Osteocyte (in vitro differentiated cells): Measurements from ENCODE around the gene SMU1. TPM values are rescaled to one million over a fixed set of nuclear protein-coding genes. Genes with fewer than 3 reads are reported as not detected.
A peak's percentile ranks its signal among the peaks of the same experiment; 100 is the strongest.

Experiments
- DNase-seq: peaks from one replicate; pipeline ENCODE4 v3.0.0; 2021; ENCODE audit warnings: mixed read lengths; ENCODE audit not compliant: unreplicated experiment; ENCODE audit errors: extremely low spot score
- H3K27ac Mint-ChIP-seq: one replicate; pipeline ENCODE4 v1.8.0; 2021; ENCODE audit warnings: mild to moderate bottlenecking, mixed read lengths; ENCODE audit not compliant: unreplicated experiment
- H3K27me3 Mint-ChIP-seq: one replicate; pipeline ENCODE4 v1.8.0; 2021; ENCODE audit warnings: mixed read lengths; ENCODE audit not compliant: unreplicated experiment
- H3K36me3 Mint-ChIP-seq: one replicate; pipeline ENCODE4 v1.8.0; 2021; ENCODE audit warnings: mixed read lengths; ENCODE audit not compliant: unreplicated experiment
- H3K4me1 Mint-ChIP-seq: one replicate; pipeline ENCODE4 v1.8.0; 2021; ENCODE audit warnings: mixed read lengths; ENCODE audit not compliant: unreplicated experiment
- H3K4me3 Mint-ChIP-seq: one replicate; pipeline ENCODE4 v1.8.0; 2021; ENCODE audit warnings: mild to moderate bottlenecking, moderate library complexity, mixed read lengths; ENCODE audit not compliant: unreplicated experiment
- H3K9me3 Mint-ChIP-seq: one replicate; pipeline ENCODE4 v1.8.0; 2021; ENCODE audit warnings: mixed read lengths; ENCODE audit not compliant: unreplicated experiment
- long read RNA-seq: library from polyadenylated mRNA; unstranded; transcript quantifications from one replicate; pipeline ENCODE4 v2.0.0, GENCODE V29; 2021
- total RNA-seq: library from RNA; stranded (reverse); gene quantifications from 2 replicates; pipeline ENCODE4 v1.2.1, GENCODE V29; 2021
- TF ChIP-seq, protein P1 (sequence below): fragments of 200-600 bp; sonication (generic); IDR thresholded peaks from 2 replicates; pipeline ENCODE4 v1.5.0; 2021; ENCODE audit warnings: antibody characterized with exemption, mild to moderate bottlenecking, moderate library complexity

The SMU1 gene
- total RNA-seq, result 22.4 and 23.0 TPM in 2 replicates
- long read RNA-seq, full-length matches to known transcripts, result 248 of 313 reads
- long read RNA-seq, partial matches to known transcripts, result 44 of 313 reads
- long read RNA-seq, other reads (novel, unspliced or antisense), result 21 of 313 reads

DNA sequence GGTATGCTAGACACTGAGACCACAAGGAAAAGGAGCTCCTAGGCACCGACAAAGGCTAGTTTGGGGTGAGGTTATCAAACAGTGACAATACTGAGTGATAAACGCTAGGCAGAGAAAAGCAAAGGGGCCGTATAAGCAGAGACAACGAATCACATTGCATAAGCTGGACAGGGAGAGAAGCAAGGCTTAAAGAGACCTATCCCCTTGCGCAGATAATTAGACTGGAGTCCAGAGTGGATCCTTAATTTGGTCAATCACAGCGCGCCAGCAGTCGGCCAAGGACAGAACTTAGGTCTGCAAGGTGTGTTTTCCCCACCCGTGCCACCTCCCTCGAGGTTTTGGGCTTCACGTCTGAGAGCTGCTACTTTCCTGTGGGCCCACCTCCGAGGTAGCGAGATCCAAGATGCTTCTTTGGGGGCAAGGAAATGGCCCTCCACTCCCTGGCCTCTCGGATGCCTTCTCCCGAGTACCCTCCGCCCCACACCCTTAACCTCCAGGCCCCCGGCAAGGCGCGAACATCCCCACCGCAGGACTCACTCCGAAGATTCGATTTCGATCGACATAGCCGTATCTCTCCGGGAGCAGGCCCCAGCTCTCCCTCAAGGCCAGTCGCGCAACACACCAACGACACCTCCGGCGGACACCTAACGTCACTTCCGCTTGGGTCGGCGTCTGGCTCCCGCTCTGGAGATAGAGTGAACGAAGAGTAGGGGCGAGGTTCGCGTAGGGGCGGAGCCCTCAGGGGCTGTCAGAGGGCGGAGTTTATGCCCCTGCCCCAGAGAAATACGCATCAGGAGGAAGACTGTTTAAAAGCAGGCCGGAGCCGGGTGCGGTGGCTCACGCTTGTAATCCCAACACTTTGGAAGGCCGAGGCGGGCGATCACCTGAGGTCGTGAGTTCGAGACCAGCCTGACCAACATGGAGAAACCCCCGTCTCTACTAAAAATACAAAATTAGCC, at the start of gene SMU1:
Gene SMU1 (minus strand): TSS at position 629 of the 959 bp plus-strand sequence. CDS start 66 bp downstream, at position 563.
- TF ChIP-seq, protein P1, sequence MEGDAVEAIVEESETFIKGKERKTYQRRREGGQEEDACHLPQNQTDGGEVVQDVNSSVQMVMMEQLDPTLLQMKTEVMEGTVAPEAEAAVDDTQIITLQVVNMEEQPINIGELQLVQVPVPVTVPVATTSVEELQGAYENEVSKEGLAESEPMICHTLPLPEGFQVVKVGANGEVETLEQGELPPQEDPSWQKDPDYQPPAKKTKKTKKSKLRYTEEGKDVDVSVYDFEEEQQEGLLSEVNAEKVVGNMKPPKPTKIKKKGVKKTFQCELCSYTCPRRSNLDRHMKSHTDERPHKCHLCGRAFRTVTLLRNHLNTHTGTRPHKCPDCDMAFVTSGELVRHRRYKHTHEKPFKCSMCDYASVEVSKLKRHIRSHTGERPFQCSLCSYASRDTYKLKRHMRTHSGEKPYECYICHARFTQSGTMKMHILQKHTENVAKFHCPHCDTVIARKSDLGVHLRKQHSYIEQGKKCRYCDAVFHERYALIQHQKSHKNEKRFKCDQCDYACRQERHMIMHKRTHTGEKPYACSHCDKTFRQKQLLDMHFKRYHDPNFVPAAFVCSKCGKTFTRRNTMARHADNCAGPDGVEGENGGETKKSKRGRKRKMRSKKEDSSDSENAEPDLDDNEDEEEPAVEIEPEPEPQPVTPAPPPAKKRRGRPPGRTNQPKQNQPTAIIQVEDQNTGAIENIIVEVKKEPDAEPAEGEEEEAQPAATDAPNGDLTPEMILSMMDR, result no peak

DNA sequence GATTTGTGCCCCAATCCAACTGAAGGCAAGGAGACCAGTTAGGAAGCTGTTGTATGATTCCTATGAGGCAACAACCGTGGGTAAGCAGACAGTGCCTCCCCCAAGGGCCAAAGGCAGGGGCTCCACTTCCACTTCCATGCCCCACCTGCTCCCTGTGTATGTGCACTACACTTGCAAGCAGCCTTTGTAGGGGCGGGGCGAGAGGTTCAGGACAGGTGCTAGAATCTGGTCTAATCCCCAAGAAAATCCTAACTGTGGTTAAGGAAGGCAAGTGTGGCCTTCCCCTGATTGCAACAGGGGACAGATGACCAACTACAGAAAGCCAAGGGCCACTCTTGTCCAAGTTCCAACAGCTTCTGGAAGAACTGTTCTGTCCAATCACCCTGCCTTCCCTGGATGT, 49.0 kb upstream of the SMU1 start:
- H3K27me3 Mint-ChIP-seq, result no peaks in the 10 kb centered on the region
- no peak overlapping the region for H3K4me3 Mint-ChIP-seq
- peaks cover 20% of the 10 kb centered on the region for H3K4me1 Mint-ChIP-seq
- H3K9me3 Mint-ChIP-seq, result no peaks in the 10 kb centered on the region
- DNase-seq, result no peak
- H3K36me3 Mint-ChIP-seq, result peaks cover 17% of the 10 kb centered on the region
- TF ChIP-seq, protein P1, result no peak
- H3K27ac Mint-ChIP-seq, result no peak overlapping the region

More for the DNA sequence above, at the start of gene SMU1:
- Mint-ChIP-seq H3K9me3 (no peaks in the 10 kb centered on the region), H3K4me1 (peaks cover 15% of the 10 kb centered on the region), H3K36me3 (peaks cover 16% of the 10 kb centered on the region), H3K27ac (peak within 1 kb of the TSS; percentile 99), H3K27me3 (no peaks in the 10 kb centered on the region), H3K4me3 (peak within 1 kb of the TSS; percentile 97)
- DNase-seq, result peak; percentile 98

DNA sequence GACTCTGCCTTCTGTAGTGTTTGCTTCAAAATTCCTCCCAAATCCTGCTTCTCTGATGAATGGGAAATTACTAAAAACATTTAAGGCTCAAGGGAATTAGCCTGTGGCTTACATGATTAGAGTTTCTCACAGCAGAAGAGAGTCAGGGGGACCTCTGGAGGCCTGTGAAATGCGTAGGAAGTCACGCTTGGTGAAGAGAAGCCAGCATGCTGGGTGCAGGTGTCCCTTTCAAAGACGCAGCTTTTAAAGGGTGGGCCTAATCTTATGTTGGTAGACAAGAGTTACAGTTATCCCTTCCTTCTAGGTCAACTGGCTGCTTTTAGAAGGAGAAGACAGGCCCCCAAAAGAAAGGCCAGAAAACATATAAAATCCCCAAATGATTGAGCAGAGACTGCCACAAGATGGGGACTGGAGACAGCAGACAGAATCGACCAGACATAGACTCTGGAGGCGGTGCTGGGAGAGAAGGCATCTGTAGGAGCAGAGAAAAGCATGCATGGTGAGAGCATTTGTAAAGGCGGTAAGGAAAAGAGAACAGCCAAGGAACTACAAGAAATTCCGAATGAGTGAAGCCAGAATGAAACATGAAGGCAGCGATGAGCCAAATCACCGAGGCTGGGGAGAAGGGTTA, 48.4 kb upstream of the SMU1 start:
- no peak for DNase-seq
- no peaks in the 10 kb centered on the region for H3K27me3 Mint-ChIP-seq
- peaks cover 17% of the 10 kb centered on the region for H3K36me3 Mint-ChIP-seq
- TF ChIP-seq, protein P1, result no peak
- no peak overlapping the region for H3K27ac Mint-ChIP-seq
- peaks cover 21% of the 10 kb centered on the region for H3K4me1 Mint-ChIP-seq
- no peaks in the 10 kb centered on the region for H3K9me3 Mint-ChIP-seq
- H3K4me3 Mint-ChIP-seq, result no peak overlapping the region

DNA sequence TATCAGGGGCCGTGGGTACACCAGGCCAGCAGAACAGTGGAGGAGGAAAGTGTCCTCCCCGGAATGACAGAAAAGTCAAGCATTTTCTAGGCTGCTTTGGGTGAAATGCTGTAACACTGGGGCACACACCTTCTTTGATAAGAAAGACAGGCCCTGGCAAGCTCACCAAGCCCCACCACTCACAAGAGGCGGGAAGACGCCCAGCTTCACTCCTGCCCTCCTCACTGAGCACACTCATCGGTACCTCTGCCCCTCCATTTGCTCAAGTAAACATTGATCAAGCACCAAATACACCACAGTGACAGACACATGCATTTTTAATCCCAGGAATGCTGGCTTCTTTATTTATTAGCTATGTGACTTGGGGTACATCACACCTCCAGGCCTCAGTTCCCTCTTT, 47.6 kb upstream of the SMU1 start:
- no peak overlapping the region for H3K27ac Mint-ChIP-seq

More for the DNA sequence above, 47.6 kb upstream of the SMU1 start:
- Mint-ChIP-seq H3K9me3 (no peaks in the 10 kb centered on the region), H3K36me3 (peaks cover 11% of the 10 kb centered on the region), H3K4me3 (no peak overlapping the region), H3K4me1 (peaks cover 21% of the 10 kb centered on the region), H3K27me3 (no peaks in the 10 kb centered on the region)
- TF ChIP-seq, protein P1, result no peak
- DNase-seq, result no peak
